Hematopoietic multipotent progenitor cell treated with erythropoietin and hydrocortisone succinate and interleukin-3 and kit ligand, for 4 days (in vitro differentiated cells): Measurements from ENCODE around the gene TRIM56.
"Not testable (repeated sequence)": the region's sequence is repeated elsewhere in the genome, so short reads cannot be mapped to it uniquely, and the experiment has no call there.

Source experiments
- DNase-seq: peaks from one replicate; pipeline ENCODE4 v3.0.0-alpha.2; 2015

Gene TRIM56

GRCh38 chr7:101085162-101085964, at the start of gene TRIM56:
TRIM56 (plus strand) TSS chr7:101085481; CDS start chr7:101087313, 1,832 bp downstream.
- peak; percentile 93 for DNase-seq

- no peak for DNase-seq
Observed at GRCh38 chr7:101035941-101036340, 49.3 kb upstream of the TRIM56 start.

- not testable (repeated sequence) for DNase-seq
Observed at GRCh38 chr7:101041283-101041682, 44.0 kb upstream of the TRIM56 start.

GRCh38 chr7:101058355-101058754, 26.9 kb upstream of the TRIM56 start:
- peak; percentile 76 for DNase-seq

GRCh38 chr7:101059620-101059942, 25.7 kb upstream of the TRIM56 start:
- DNase-seq, result no peak

- DNase-seq, result no peak
Observed at GRCh38 chr7:101060992-101061391, 24.3 kb upstream of the TRIM56 start.

GRCh38 chr7:101064176-101064550, 21.1 kb upstream of the TRIM56 start:
- not testable (repeated sequence) for DNase-seq

- DNase-seq, result not testable (repeated sequence)
Observed at GRCh38 chr7:101065162-101065561, 20.1 kb upstream of the TRIM56 start.

GRCh38 chr7:101066141-101066832, 19.0 kb upstream of the TRIM56 start:
- no peak for DNase-seq

GRCh38 chr7:101066833-101067177, 18.5 kb upstream of the TRIM56 start:
- no peak for DNase-seq

- DNase-seq, result no peak
Observed at GRCh38 chr7:101068401-101068800, 16.9 kb upstream of the TRIM56 start.

- DNase-seq, result not testable (repeated sequence)
Observed at GRCh38 chr7:101071362-101072104, 13.7 kb upstream of the TRIM56 start.

- no peak for DNase-seq
Observed at GRCh38 chr7:101075646-101076045, 9.6 kb upstream of the TRIM56 start.

- not testable (repeated sequence) for DNase-seq
Observed at GRCh38 chr7:101076183-101076582, 9.1 kb upstream of the TRIM56 start.

- DNase-seq, result peak; percentile 89
Observed at GRCh38 chr7:101077303-101078086, 7.8 kb upstream of the TRIM56 start.

- peak; percentile 18 for DNase-seq
Observed at GRCh38 chr7:101081432-101081831, 3.8 kb upstream of the TRIM56 start.

- no peak for DNase-seq
Observed at GRCh38 chr7:101084865-101085161, 468 bp upstream of the TRIM56 start.

GRCh38 chr7:101087334-101088068, 2.2 kb downstream of the TRIM56 start:
- no peak for DNase-seq

- DNase-seq, result no peak
Observed at GRCh38 chr7:101088069-101088425, 2.8 kb downstream of the TRIM56 start.

GRCh38 chr7:101088858-101089529, 3.7 kb downstream of the TRIM56 start:
- DNase-seq, result no peak

- DNase-seq, result no peak
Observed at GRCh38 chr7:101089876-101090275, 4.6 kb downstream of the TRIM56 start.
